ENCODE results near the gene LLGL2.

LLGL2 gene

GRCh38 chr17:75596320-75597087, 71.0 kb downstream of the LLGL2 start:
- DNase-seq (ENCODE audit: low read depth) = no peak
- H3K4me3 ChIP-seq (ENCODE audit: low read depth, low read length) = no peak overlapping the region

GRCh38 chr17:75601057-75601987, 75.8 kb downstream of the LLGL2 start:
- no peak for DNase-seq (ENCODE audit: low read depth)
- H3K4me3 ChIP-seq (ENCODE audit: low read depth, low read length) = no peak overlapping the region

GRCh38 chr17:75602644-75603043, 77.1 kb downstream of the LLGL2 start:
- no peak for DNase-seq (ENCODE audit: low read depth)
- H3K4me3 ChIP-seq (ENCODE audit: low read depth, low read length) = no peak overlapping the region

- DNase-seq (ENCODE audit: low read depth) = no peak
- H3K4me3 ChIP-seq (ENCODE audit: low read depth, low read length) = no peak overlapping the region
Observed at GRCh38 chr17:75603123-75603522, 77.6 kb downstream of the LLGL2 start.

GRCh38 chr17:75604034-75604695, 78.7 kb downstream of the LLGL2 start:
- H3K4me3 ChIP-seq (ENCODE audit: low read depth, low read length) = no peak overlapping the region
- no peak for DNase-seq (ENCODE audit: low read depth)

- no peak overlapping the region for H3K4me3 ChIP-seq (ENCODE audit: low read depth, low read length)
- no peak for DNase-seq (ENCODE audit: low read depth)
Observed at GRCh38 chr17:75605790-75606189, 80.3 kb downstream of the LLGL2 start.

GRCh38 chr17:75607086-75607485, 81.6 kb downstream of the LLGL2 start:
- no peak overlapping the region for H3K4me3 ChIP-seq (ENCODE audit: low read depth, low read length)

GRCh38 chr17:75610103-75610984, 84.8 kb downstream of the LLGL2 start:
- no peak overlapping the region for H3K4me3 ChIP-seq (ENCODE audit: low read depth, low read length)
- DNase-seq (ENCODE audit: low read depth) = no peak

More at GRCh38 chr17:75607086-75607485, 81.6 kb downstream of the LLGL2 start:
- no peak for DNase-seq (ENCODE audit: low read depth)

- no peak overlapping the region for H3K4me3 ChIP-seq (ENCODE audit: low read depth, low read length)
- no peak for DNase-seq (ENCODE audit: low read depth)
Observed at GRCh38 chr17:75611851-75612429, 86.4 kb downstream of the LLGL2 start.

GRCh38 chr17:75612906-75613626, 87.6 kb downstream of the LLGL2 start:
- DNase-seq (ENCODE audit: low read depth) = no peak
- no peak overlapping the region for H3K4me3 ChIP-seq (ENCODE audit: low read depth, low read length)

GRCh38 chr17:75614006-75614405, 88.5 kb downstream of the LLGL2 start:
- no peak overlapping the region for H3K4me3 ChIP-seq (ENCODE audit: low read depth, low read length)
- DNase-seq (ENCODE audit: low read depth) = no peak

- no peak for DNase-seq (ENCODE audit: low read depth)
- H3K4me3 ChIP-seq (ENCODE audit: low read depth, low read length) = no peak overlapping the region
Observed at GRCh38 chr17:75614556-75615270, 89.2 kb downstream of the LLGL2 start.

- no peak for DNase-seq (ENCODE audit: low read depth)
- no peak overlapping the region for H3K4me3 ChIP-seq (ENCODE audit: low read depth, low read length)
Observed at GRCh38 chr17:75615301-75615700, 89.8 kb downstream of the LLGL2 start.

GRCh38 chr17:75616521-75617122, 91.1 kb downstream of the LLGL2 start:
- H3K4me3 ChIP-seq (ENCODE audit: low read depth, low read length) = no peak overlapping the region

GRCh38 chr17:75617218-75617617, 91.7 kb downstream of the LLGL2 start:
- no peak overlapping the region for H3K4me3 ChIP-seq (ENCODE audit: low read depth, low read length)
- no peak for DNase-seq (ENCODE audit: low read depth)

More at GRCh38 chr17:75616521-75617122, 91.1 kb downstream of the LLGL2 start:
- DNase-seq (ENCODE audit: low read depth) = no peak

GRCh38 chr17:75617675-75618074, 92.2 kb downstream of the LLGL2 start:
- no peak for DNase-seq (ENCODE audit: low read depth)
- H3K4me3 ChIP-seq (ENCODE audit: low read depth, low read length) = no peak overlapping the region

Data from skeletal muscle cell (primary cell).